ENCODE results near the gene JAK3. TPM values are rescaled to one million over a fixed set of nuclear protein-coding genes. Genes with fewer than 3 reads are reported as not detected.
"Not testable (repeated sequence)": the region's sequence is repeated elsewhere in the genome, so short reads cannot be mapped to it uniquely, and the experiment has no call there.

JAK3 gene
- total RNA-seq, 1 donor from 2014 or later: 30.9 TPM

DNA sequence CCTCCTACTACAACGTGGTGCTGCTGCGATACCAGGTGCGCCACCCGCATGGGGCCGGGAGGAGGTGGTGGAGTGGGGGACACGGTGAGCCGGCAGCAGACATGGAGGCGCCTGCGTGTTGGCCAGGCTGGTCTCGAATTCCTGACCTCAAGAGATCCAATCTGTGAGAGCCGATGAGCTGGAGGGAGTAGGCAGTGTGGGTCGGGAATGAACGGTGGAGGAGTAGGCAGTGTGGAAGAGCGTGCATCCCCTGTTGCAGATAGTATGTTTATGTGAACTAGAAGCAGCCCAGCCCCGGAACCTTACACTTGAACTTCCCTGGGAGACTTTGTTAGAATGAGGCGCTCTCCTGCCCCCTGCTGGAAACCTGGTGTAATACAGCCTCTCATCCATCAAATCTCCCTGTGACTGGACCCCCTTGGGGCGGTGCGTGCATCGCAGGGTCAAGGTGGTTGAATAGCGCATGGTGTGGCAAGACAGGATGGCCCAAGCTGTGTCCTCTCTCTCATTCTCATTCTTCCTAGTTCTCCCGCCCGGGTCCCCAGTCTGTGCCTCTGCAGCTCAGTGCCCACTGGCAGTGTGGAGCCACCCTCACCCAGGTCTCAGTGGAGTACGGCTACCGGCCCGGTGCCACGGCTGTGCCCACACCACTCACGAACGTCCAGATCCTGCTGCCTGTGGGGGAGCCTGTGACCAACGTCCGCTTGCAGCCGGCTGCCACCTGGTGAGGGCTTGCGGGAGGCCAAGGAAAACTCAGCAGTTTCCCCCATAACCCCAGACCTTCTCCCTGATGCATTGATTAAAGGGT, 63.4 kb downstream of the JAK3 start:
- Mint-ChIP-seq H3K9me3 (ENCODE audit: unreplicated experiment) (no peaks in the 10 kb centered on the region), H3K27me3 (ENCODE audit: unreplicated experiment) (peaks cover 2% of the 10 kb centered on the region), H3K36me3 (ENCODE audit: low read depth, unreplicated experiment) (no peaks in the 10 kb centered on the region), H3K27ac (ENCODE audit: unreplicated experiment) (no peak overlapping the region), H3K4me1 (ENCODE audit: unreplicated experiment) (no peaks in the 10 kb centered on the region), H3K4me3 (ENCODE audit: unreplicated experiment) (no peak overlapping the region)
- peak; percentile 89 for TF ChIP-seq CTCF (IDR thresholded peaks at IDR 0.05; ENCODE audit: unreplicated experiment)
- DNase-seq (ENCODE audit: low spot score): peak; percentile 68

- not testable (repeated sequence) for H3K27me3 Mint-ChIP-seq (ENCODE audit: unreplicated experiment); DNase-seq (ENCODE audit: low spot score); H3K9me3 Mint-ChIP-seq (ENCODE audit: unreplicated experiment); H3K4me1 Mint-ChIP-seq (ENCODE audit: unreplicated experiment); H3K36me3 Mint-ChIP-seq (ENCODE audit: low read depth, unreplicated experiment); H3K4me3 Mint-ChIP-seq (ENCODE audit: unreplicated experiment); H3K27ac Mint-ChIP-seq (ENCODE audit: unreplicated experiment)
Observed at GRCh38 chr19:17783721-17784120, 64.1 kb downstream of the JAK3 start.

GRCh38 chr19:17780781-17781180, 67.0 kb downstream of the JAK3 start:
- Mint-ChIP-seq H3K4me1 (ENCODE audit: unreplicated experiment) (no peaks in the 10 kb centered on the region), H3K4me3 (ENCODE audit: unreplicated experiment) (no peak overlapping the region), H3K36me3 (ENCODE audit: low read depth, unreplicated experiment) (no peaks in the 10 kb centered on the region), H3K9me3 (ENCODE audit: unreplicated experiment) (no peaks in the 10 kb centered on the region), H3K27ac (ENCODE audit: unreplicated experiment) (no peak overlapping the region), H3K27me3 (ENCODE audit: unreplicated experiment) (peaks cover 7% of the 10 kb centered on the region)
- no peak for TF ChIP-seq CTCF (IDR thresholded peaks at IDR 0.05; ENCODE audit: unreplicated experiment)
- DNase-seq (ENCODE audit: low spot score): no peak

- H3K27me3 Mint-ChIP-seq (ENCODE audit: unreplicated experiment): peaks cover 7% of the 10 kb centered on the region
- H3K27ac Mint-ChIP-seq (ENCODE audit: unreplicated experiment): no peak overlapping the region
Observed at GRCh38 chr19:17778968-17779929, 68.5 kb downstream of the JAK3 start.

More at GRCh38 chr19:17778968-17779929, 68.5 kb downstream of the JAK3 start:
- DNase-seq (ENCODE audit: low spot score): no peak
- H3K4me3 Mint-ChIP-seq (ENCODE audit: unreplicated experiment): no peak overlapping the region
- H3K9me3 Mint-ChIP-seq (ENCODE audit: unreplicated experiment): no peaks in the 10 kb centered on the region
- H3K36me3 Mint-ChIP-seq (ENCODE audit: low read depth, unreplicated experiment): no peaks in the 10 kb centered on the region
- no peak for TF ChIP-seq CTCF (IDR thresholded peaks at IDR 0.05; ENCODE audit: unreplicated experiment)
- no peaks in the 10 kb centered on the region for H3K4me1 Mint-ChIP-seq (ENCODE audit: unreplicated experiment)

Measured in endothelial cell (in vitro differentiated cells).